GM18951 (cell line): Measurements from ENCODE around the gene FASN.

Experiments
- POLR2A ChIP-seq: IDR thresholded peaks from 4 replicates; pipeline ENCODE4 v1.6.1; 2011; ENCODE audit warnings: mild to moderate bottlenecking; ENCODE audit not compliant: insufficient read length, insufficient read depth; ENCODE audit errors: extremely low read depth
- in situ Hi-C: fragments of 300-500 bp; cut with MboI; formaldehyde crosslinking; loops from one replicate; pipeline ENCODE4 v1.12.0; 2022; ENCODE audit warnings: low sequenced_read_pairs, mixed read lengths, inconsistent platforms; ENCODE audit not compliant: unreplicated experiment

Gene FASN

DNA sequence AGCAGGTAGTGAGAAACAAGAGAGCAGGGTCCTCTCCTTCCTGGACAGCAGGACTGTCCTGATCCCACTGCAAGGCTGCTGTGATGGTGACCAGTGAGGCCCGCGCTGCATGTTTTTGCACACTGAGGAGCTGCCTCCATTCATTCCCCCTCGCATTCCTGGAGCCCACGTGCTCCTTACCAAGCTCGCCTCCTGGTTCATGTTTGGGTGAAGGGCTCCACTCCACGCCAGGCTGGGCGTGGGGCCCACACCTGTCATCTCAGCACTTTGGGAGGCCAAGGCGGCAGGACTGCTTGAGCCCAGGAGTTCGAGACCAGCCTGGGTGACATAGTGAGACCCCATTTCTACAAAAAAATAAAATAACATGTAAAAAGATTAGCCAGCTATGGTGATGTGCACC, 15.4 kb upstream of the FASN start:
- TF ChIP-seq POLR2A: no peak

DNA sequence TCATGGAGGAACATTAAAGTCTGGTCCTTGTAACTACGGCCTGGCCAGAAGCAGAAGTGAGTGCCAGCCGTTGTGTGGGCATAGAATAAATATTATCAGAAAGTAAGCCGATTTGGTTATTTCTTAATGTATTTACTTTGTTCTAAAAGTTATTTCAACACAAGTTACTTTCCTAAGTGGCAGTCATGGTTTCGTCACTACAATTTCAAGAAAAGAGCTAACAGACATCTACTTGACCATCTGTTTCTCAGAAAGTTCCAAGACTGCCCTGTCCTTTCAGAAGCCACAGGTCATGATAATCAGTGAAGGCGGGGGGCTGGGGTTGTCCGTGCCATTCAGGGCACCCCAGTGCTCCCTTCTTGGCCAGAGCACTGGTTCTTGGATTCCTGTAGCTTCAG, 14.9 kb upstream of the FASN start:
- no peak for TF ChIP-seq POLR2A

More for the DNA sequence above, 15.4 kb upstream of the FASN start:
- in situ Hi-C loops: no loop called here

DNA sequence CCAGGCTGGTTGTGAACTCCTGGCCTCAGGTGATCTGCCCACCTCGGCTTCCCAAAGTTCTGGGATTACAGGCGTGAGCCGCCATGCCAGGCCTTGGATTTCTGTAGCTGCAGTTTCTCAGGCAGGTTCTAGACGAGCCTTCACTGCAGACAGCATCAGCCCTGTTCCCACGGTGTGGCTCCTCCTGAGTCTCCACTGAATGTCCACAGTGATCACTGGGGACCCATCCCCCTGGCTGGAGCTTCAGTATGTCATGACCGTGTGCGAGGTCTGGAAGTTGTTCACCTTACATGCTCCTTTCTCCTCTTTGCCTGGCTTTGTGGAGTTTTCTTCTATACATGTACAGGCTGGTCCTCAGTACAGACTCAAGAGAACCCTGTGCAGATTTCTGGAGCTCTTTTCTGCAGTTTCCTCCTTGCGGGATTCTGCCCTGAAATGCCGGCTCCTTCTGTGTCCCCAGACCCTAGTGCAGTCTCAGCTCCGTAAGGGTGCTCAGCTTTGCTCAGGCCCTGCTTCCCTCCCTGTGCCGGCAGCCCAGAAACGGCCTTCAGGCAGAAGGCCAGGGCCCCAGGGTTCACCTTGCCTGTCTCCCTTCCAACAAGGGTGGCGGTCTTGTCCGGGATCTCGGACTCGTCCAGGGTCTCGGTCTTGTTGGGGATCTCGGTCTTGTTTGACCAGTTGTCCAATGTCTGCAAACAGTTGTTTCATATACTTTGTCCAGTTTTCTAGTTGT, 14.3 kb upstream of the FASN start:
- TF ChIP-seq POLR2A: no peak
- in situ Hi-C loops: no loop called here

More for the DNA sequence above, 14.9 kb upstream of the FASN start:
- in situ Hi-C loops: no loop called here

GRCh38 chr17:82110298-82110697, 12.3 kb upstream of the FASN start:
- TF ChIP-seq POLR2A: no peak
- in situ Hi-C loops: no loop called here

- TF ChIP-seq POLR2A: no peak
- in situ Hi-C loops: no loop called here
Observed at GRCh38 chr17:82108961-82109475, 11.0 kb upstream of the FASN start.

GRCh38 chr17:82108496-82108945, 10.5 kb upstream of the FASN start:
- in situ Hi-C loops: no loop called here
- no peak for TF ChIP-seq POLR2A

DNA sequence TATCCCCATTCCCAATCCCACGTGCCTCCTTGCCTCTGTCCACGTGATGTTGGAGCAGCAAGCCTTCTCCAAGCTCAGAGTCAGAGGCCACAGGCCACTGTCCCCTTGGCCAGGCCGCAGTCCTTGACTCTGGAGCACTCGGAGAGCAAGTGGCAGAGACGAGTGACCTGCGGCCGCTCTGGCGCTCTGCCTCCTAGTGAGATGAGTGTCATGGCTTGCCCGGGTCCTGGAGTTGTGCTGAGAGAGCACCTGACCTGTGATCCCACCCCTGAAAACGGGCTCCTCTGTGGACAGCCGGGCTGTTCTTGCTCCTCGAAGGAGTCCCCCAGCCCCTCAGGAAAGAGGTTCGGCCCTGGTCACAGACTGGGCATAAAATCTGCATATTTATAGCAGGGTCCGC, 10.0 kb upstream of the FASN start:
- in situ Hi-C loops: no loop called here
- no peak for TF ChIP-seq POLR2A

DNA sequence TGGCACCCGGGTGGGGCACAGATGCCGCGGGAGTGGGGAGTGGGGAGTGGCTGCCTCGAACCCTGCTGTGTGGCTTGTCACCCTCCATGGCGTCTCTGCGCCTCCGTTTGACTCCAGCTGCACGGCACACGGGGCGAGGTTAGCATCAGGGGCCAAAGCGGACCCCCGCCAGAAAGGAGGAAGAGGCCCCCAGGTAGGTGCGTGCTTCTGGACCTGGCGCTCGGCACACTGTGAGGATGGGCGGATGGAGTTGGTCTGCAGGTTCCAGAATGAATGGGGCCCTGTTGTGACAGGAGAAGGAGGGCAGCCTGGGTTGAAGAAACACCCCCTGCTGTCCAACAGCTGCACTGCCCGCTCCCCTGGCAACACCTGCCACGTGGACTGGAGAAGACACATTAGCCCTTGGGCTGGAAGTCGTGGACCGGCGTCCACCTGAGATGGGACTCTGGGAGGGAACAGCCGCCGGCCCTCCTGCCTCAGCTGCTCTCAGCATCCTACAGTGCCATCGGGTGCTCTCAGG, 9.4 kb upstream of the FASN start:
- in situ Hi-C loops: no loop called here
- no peak for TF ChIP-seq POLR2A

GRCh38 chr17:82106688-82107305, 8.8 kb upstream of the FASN start:
- in situ Hi-C loops: no loop called here
- no peak for TF ChIP-seq POLR2A

DNA sequence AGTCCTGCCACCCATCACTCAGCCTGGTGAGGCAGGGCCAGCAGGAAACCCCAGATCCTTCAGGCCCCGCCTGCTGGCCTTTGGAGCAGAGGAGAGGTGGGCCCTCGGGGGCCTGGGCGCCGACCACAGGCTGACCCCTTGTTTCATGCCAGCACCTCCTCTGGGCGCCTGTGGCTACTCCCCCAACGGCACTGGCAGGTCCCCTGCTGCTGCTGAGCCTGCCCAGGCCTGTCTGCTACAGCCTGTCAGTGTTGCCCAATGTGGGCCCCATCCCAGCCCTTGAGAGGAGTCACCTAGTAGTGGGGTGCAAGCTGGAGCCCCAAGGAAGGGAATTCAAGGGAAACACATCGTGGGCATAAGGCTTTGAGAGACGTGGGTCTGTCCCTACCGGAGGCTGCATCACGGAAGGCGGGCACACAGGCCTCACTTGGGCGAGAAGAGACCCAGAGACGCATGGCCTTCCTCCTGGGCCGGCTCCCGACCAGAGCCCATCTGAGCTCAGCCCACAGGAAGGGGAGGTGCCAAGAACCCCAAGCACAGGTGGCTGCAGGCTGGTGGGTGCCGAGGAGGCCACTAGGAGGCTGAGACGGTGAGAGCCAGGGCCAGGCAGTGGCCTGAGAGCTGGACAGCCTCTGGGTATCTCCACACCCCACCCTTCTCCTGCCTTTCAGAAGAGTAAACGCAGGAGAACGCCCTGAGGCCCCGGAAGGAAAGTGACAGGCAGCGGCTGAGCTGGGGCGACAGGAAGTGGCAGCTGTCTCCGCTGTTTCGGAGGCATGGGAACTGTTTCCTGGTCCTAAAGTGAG, 8.0 kb upstream of the FASN start:
- peak; percentile 91 for TF ChIP-seq POLR2A
- in situ Hi-C loops: no loop called here

GRCh38 chr17:82105417-82105881, 7.4 kb upstream of the FASN start:
- in situ Hi-C loops: no loop called here
- TF ChIP-seq POLR2A: no peak

- in situ Hi-C loops: no loop called here
- TF ChIP-seq POLR2A: no peak
Observed at GRCh38 chr17:82104797-82105416, 6.9 kb upstream of the FASN start.
